ENCODE data around the gene KLHL42. TPM values are rescaled to one million over a fixed set of nuclear protein-coding genes. Genes with fewer than 3 reads are reported as not detected.

Gene KLHL42
- total and polyA plus RNA-seq, 2 donors from 2014 or later = 6.6 to 21.2 TPM

DNA sequence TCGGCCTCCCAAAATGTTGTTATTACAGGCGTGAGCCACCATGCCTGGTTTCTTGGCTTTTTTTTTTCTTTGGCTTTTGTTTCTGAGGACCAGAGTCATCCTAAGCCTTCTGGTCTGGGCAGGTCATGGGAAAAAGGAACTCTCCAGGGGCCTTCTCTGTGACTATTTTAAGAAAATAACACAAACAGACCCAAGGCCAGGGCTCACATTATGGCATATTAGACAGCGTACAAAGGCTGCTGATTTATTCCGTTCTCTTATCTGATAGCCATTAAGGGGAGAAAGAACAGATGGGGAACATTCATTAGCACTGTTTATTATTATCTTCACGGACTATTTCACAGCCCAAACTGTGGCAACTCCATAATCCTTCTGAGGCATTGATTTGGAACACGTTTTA is 28.8 kb downstream of the KLHL42 start:
- intact Hi-C loops (cut with DNase I) = no loop called here
- H3K27ac ChIP-seq (ENCODE audit: low read depth in 2 of 2, low read length in 2 of 2) = no peak overlapping the region
- no peak overlapping the region for H3K4me3 ChIP-seq (ENCODE audit: low read length in 3 of 3)
- no peaks in the 10 kb centered on the region for H3K36me3 ChIP-seq (ENCODE audit: control insufficient read depth in 2 of 3, insufficient read depth in 3 of 3, low read length in 3 of 3)
- H3K9me3 ChIP-seq (ENCODE audit: control insufficient read depth in 2 of 3, insufficient read depth in 1 of 3, low read length in 3 of 3) = no peaks in the 10 kb centered on the region
- TF ChIP-seq, protein P1, sequence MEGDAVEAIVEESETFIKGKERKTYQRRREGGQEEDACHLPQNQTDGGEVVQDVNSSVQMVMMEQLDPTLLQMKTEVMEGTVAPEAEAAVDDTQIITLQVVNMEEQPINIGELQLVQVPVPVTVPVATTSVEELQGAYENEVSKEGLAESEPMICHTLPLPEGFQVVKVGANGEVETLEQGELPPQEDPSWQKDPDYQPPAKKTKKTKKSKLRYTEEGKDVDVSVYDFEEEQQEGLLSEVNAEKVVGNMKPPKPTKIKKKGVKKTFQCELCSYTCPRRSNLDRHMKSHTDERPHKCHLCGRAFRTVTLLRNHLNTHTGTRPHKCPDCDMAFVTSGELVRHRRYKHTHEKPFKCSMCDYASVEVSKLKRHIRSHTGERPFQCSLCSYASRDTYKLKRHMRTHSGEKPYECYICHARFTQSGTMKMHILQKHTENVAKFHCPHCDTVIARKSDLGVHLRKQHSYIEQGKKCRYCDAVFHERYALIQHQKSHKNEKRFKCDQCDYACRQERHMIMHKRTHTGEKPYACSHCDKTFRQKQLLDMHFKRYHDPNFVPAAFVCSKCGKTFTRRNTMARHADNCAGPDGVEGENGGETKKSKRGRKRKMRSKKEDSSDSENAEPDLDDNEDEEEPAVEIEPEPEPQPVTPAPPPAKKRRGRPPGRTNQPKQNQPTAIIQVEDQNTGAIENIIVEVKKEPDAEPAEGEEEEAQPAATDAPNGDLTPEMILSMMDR (IDR thresholded peaks at IDR 0.05; ENCODE audit: borderline replicate concordance, extremely low read depth, insufficient read depth) = no peak
- FAIRE-seq (no peak), DNase-seq (peak in 1 of 5 donors; percentile 43)
- H3K9ac ChIP-seq (ENCODE audit: low read length in 3 of 3) = no peak overlapping the region
- no peaks in the 10 kb centered on the region for H3K4me1 ChIP-seq (ENCODE audit: control insufficient read depth in 2 of 3, insufficient read depth in 2 of 3, low read depth in 1 of 3, low read length in 3 of 3)
- no peaks in the 10 kb centered on the region for H3K27me3 ChIP-seq (ENCODE audit: control insufficient read depth, insufficient read depth, low read length)

GRCh38 chr12:27810756-27811155 is 30.7 kb downstream of the KLHL42 start:
- FAIRE-seq = no peak
- H3K27ac ChIP-seq (ENCODE audit: low read depth in 2 of 2, low read length in 2 of 2) = no peak overlapping the region
- H3K4me3 ChIP-seq (ENCODE audit: low read length in 3 of 3) = no peak overlapping the region
- H3K9me3 ChIP-seq (ENCODE audit: control insufficient read depth in 2 of 3, insufficient read depth in 1 of 3, low read length in 3 of 3) = no peaks in the 10 kb centered on the region
- H3K9ac ChIP-seq (ENCODE audit: low read length in 3 of 3) = no peak overlapping the region
- no peaks in the 10 kb centered on the region for H3K36me3 ChIP-seq (ENCODE audit: control insufficient read depth in 2 of 3, insufficient read depth in 3 of 3, low read length in 3 of 3)
- H3K4me1 ChIP-seq (ENCODE audit: control insufficient read depth in 2 of 3, insufficient read depth in 2 of 3, low read depth in 1 of 3, low read length in 3 of 3) = no peaks in the 10 kb centered on the region
- peak in 1 of 5 donors; percentile 12 for DNase-seq
- no peaks in the 10 kb centered on the region for H3K27me3 ChIP-seq (ENCODE audit: control insufficient read depth, insufficient read depth, low read length)
- TF ChIP-seq, protein P1 (IDR thresholded peaks at IDR 0.05; ENCODE audit: borderline replicate concordance, extremely low read depth, insufficient read depth) = no peak
- intact Hi-C loops (cut with DNase I) = no loop called here

- TF ChIP-seq, protein P1 (IDR thresholded peaks at IDR 0.05; ENCODE audit: borderline replicate concordance, extremely low read depth, insufficient read depth) = no peak
- FAIRE-seq (no peak), DNase-seq (no peak)
- Histone ChIP-seq H3K9ac (ENCODE audit: low read length in 3 of 3) (no peak overlapping the region), H3K27ac (ENCODE audit: low read depth in 2 of 2, low read length in 2 of 2) (no peak overlapping the region), H3K36me3 (ENCODE audit: control insufficient read depth in 2 of 3, insufficient read depth in 3 of 3, low read length in 3 of 3) (no peaks in the 10 kb centered on the region), H3K9me3 (ENCODE audit: control insufficient read depth in 2 of 3, insufficient read depth in 1 of 3, low read length in 3 of 3) (no peaks in the 10 kb centered on the region), H3K4me3 (ENCODE audit: low read length in 3 of 3) (no peak overlapping the region), H3K27me3 (ENCODE audit: control insufficient read depth, insufficient read depth, low read length) (no peaks in the 10 kb centered on the region), H3K4me1 (ENCODE audit: control insufficient read depth in 2 of 3, insufficient read depth in 2 of 3, low read depth in 1 of 3, low read length in 3 of 3) (no peaks in the 10 kb centered on the region)
- intact Hi-C loops (cut with DNase I) = no loop called here
Observed at GRCh38 chr12:27812502-27812901, 32.5 kb downstream of the KLHL42 start.

DNA sequence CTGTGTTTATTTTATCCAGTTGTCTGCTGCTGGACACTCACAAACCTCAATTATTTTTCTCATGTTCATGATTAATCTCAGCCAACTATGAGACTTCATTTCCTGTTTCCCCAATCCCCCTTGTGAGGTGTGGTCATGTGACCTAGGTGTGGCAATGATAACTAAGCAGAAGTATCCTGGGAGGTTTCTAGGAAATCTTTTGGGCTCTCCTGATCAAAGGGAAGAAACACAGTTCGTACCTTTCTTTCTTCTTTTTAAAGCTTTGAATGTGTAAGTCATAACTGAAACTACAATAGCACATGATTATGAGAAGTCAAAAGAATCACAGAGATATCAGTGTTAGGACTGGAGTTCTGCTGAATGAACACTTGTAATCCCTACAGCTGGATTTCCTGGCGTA is 34.4 kb downstream of the KLHL42 start:
- intact Hi-C loops (cut with DNase I) = no loop called here
- Histone ChIP-seq H3K9ac (ENCODE audit: low read length in 3 of 3) (no peak overlapping the region), H3K36me3 (ENCODE audit: control insufficient read depth in 2 of 3, insufficient read depth in 3 of 3, low read length in 3 of 3) (no peaks in the 10 kb centered on the region), H3K4me3 (ENCODE audit: low read length in 3 of 3) (no peak overlapping the region), H3K4me1 (ENCODE audit: control insufficient read depth in 2 of 3, insufficient read depth in 2 of 3, low read depth in 1 of 3, low read length in 3 of 3) (no peaks in the 10 kb centered on the region), H3K9me3 (ENCODE audit: control insufficient read depth in 2 of 3, insufficient read depth in 1 of 3, low read length in 3 of 3) (no peaks in the 10 kb centered on the region), H3K27me3 (ENCODE audit: control insufficient read depth, insufficient read depth, low read length) (no peaks in the 10 kb centered on the region), H3K27ac (ENCODE audit: low read depth in 2 of 2, low read length in 2 of 2) (no peak overlapping the region)
- FAIRE-seq (no peak), DNase-seq (no peak)
- TF ChIP-seq, protein P1 (IDR thresholded peaks at IDR 0.05; ENCODE audit: borderline replicate concordance, extremely low read depth, insufficient read depth) = no peak
